Hematopoietic multipotent progenitor cell (in vitro differentiated cells): Measurements from ENCODE around the gene TYMS. TPM values are rescaled to one million over a fixed set of nuclear protein-coding genes. Genes with fewer than 3 reads are reported as not detected.

Experiments used
- DNase-seq, 3 donors: peaks; one replicate each; pipeline ENCODE4 v3.0.0-alpha.2; 2011 to 2015; ENCODE audit warnings: low read depth in 2 of 3, low spot score in 2 of 3
- total RNA-seq: library from RNA; depleted of rRNA; stranded (reverse); fragments of >200 nt; gene quantifications from one replicate; pipeline ENCODE4 v1.2.3, GENCODE V29; 2012

Gene TYMS
- total RNA-seq, 1 donor = 22.6 TPM

DNA sequence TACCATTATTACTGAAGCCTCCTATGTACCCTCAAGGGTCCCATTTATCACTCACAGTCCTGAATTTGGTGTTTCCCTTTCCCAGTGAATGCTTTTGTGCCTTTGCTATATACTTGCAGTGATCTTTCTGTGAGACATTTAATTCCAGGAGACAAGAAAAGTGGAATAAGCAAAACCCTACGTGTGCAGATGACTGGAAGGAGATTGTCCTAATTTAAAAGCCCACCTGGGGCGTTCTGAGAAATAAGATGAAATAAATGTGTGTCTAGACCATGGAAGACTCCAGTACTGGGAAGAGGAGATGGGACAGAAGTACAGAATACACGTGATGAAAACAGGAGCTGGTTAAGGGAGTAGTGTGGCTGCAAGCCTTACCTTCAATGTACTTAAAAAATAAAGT, 19.3 kb downstream of the TYMS start:
- no peak for DNase-seq

DNA sequence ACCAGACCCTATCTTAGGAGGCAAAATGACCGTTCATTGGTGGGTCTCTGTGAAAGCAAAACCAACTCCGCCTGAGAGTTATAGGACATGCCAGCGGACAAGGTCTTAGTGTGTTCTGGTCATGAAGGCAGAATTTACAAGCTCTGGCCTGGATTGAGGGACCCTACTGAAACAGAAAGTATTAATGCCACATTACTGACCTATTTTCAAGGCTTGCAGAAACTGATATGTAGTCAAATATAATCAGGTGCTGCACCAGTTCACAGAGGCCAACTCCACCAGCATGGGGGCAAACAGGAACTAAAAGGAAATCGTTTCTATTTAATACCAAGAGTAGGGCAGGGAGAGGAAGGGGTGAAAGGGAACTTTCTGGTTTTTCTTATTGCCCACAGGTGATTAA, 19.7 kb downstream of the TYMS start:
- DNase-seq = no peak

DNA sequence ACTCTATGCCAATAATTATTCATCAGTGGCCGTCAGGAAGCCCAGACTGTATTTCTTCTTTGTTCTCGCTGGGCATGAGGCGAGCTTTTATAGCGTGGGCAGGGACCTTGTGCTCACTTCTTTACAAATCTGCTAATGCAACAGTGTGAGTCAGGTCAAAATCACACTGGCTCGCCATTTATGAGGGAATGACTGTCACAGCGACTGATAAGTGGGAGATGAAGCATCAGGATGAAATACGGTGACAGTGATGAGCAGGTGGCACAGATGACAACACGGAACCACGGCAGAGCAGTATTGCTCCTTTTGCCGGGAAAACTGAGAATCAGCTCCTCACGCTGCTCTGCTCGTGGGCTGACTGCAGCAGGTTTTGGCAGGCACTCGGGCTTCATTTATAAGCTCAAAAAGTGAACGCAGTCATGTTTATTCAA, 20.5 kb downstream of the TYMS start:
- no peak for DNase-seq

DNA sequence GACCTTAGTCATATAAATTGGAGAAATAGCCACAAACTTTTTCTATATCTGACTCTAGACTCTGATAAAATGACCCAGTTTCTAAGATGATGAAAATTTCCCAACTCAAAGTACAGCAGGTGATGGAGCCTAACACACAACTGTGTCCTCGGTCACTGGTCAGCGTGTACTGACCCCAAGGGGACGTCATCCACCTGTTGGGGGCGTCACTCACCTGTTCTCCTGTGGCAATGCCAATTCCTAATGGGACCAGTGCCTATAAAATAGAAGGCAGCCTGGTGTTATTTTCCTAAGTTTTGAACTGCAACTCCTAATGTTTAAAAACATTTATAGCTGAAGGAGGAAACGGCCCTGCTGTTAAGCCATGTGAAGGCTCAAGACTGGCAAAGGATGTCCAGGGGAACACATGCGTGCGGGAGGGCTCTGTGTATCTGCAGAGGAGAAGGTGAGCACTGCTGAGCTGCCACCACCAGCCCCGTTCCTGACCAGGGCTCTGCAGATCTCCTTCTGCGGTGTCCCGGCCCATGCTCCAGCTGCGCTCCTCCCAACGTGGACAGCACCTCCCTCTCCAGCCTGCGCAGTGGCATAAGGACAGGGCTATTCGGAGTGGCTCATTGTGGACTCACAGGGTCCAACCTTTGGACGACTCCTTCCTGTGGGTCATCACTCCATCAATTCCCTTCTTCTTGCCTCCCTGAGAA, 21.2 kb downstream of the TYMS start:
- DNase-seq = no peak

DNA sequence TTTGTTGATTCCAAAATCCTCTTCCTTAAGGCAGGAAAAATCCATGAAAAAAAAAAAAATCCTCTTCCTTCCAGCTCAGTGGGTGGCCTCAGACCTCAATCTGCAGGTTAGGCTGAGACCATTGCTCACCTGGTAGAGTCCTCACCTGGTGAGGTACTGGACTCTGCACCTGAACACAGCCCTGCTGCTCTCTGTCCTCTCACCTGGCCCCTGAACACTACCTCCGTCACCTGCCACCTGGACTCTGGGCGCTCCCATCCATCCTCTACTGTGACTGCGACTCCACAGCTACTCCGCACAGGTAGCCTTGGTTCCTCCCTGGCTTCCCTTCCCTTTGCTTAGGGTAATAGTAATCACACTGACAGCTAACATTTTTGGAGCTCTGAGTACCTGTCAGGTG, 22.1 kb downstream of the TYMS start:
- DNase-seq = no peak

DNA sequence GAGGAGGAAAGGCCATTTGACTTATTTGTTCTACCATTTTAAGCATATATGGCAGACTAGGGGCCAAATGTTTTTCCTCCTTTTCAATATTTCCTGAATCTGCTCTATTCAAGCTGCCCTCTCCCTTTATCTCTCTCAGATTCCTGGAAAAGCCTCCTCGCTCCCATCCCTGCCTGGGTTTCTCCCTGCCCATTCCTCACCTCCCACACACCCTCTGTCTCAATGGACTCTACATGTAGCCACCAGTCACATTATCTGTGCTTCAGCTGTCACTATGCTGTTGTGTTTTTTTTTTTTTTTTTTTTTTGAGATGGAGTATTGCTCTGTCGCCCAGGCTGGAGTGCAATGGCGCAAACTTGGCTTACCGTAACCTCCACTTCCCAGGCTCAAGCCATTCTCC, 22.9 kb downstream of the TYMS start:
- DNase-seq = no peak

DNA sequence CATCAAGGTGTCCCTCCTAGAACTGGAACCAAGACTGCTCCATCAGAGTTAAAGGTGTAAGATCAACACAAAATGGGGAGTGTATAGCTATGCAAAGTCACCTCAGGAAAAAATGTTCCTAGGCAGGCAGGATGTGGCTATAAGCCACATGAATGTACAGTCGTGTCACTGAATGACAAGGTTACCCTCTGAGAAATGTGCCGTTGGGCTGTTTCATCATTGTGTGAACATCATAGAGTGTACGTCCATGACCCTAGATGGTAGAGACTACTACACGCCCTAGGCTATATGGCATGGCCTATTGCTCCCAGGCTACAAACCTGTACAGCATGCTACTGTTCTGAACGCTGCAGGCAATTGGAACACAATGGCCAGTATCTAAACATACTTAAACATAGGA, 24.5 kb downstream of the TYMS start:
- peak in 1 of 3 donors; percentile 68 for DNase-seq

DNA sequence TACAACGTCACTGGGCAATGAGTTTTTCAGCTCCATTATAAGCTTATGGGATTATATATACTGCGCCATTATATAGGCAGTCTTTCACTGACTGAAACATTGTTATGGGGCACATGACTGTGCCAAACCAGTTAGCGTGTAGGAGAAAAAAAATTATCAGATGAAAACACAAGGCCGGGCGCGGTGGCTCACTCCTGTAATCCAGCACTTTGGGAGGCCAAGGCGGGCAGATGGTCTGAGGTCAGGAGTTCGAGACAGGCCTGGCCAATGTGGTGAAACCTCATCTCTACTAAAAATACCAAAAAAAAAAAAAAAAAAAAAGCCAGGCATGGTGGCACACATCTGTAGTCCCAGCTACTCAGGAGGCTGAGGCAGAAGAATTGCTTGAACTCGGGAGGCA, 25.0 kb downstream of the TYMS start:
- peak in 1 of 3 donors; percentile 29 for DNase-seq

DNA sequence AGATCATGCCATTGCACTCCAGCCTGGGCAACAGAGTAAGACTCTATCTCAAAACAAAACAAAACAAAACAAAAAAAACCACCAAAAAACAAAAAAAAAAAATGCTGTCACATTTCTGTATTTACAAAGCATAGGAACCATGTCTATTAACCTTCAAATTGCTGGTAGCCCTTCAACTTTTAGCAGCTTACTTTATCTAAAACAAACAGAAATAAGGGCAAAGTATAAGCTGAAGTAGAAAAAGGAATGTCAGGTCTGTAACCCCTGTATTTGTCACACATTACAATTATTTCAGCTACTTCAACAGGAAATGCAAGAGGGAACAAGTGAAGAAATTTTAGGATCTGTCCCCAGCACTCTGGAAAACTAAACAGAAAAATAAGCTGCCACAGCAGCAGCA, 25.4 kb downstream of the TYMS start:
- DNase-seq = no peak

DNA sequence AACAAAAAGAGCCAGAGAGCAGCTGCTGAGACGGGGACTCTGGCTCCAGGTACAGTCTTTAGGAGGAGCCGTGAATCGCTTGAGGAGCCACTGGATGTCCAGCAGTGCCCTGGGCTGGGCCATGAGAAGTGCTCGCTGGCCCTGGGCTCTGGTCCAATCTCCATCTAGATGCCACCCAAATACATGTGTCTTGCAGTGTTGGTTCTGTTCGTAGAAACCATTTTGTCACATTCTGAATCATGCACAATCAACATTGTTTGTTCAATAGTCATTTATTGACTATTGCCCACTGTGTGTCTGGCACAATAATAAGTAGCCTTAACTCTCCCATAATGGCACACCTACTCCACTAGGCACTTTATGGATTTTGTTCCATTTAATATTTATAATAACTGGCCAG, 26.1 kb downstream of the TYMS start:
- no peak for DNase-seq

DNA sequence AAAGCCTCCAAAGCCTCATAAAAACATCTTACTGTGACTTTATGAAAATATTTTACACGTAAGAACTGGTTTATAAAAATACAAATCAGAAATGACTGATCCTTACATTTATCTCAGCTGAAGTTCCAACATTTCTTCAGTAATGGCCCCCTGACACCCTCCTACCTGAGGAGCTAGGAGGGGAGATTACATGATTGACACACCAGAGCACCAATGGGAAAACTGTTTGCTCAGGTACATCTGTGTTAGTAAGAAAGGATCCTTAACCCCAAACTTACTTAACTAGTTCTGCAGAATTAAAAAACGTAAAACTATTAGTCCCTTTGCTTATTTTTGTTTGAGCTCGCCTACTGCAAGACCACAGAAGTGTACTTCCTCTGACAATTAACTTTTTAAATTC, 28.0 kb downstream of the TYMS start:
- DNase-seq = no peak

DNA sequence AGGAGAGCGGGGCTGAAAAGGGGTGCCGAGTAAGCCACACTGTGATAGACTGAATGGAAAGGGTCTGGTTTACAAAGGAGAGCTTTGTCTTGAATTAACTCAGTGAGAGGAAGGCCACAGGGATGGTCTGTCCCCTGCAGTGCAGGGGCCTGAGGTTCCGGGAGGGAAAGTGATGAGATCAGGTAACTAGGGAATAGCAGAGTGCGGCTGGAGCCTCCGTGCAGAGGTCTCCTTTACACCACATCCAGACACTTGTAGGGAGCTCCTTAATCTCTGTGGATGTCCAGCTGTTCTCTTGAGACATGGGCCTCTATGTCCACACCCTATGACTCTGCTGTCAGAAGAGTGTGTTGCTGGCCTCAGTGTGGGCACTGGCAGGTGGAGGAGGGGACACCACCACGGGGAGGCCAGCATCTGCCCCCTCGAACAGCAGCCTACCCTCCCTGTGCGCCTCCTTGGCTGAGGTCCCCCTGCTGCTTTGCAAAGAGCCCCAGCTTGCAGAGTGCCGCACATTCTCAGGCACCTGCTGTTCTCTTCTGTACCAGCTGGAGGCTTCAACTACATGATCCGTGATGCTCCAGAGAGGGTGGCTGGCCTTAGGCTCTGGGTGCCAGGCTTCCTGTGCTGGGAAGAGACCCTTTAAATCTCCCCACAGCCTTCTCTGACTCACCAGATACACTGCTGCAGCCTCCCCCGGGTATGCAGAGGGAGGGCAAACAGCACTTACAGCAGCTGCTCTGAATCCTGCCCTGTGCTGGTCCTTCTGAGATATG, 29.1 kb downstream of the TYMS start:
- DNase-seq = no peak

DNA sequence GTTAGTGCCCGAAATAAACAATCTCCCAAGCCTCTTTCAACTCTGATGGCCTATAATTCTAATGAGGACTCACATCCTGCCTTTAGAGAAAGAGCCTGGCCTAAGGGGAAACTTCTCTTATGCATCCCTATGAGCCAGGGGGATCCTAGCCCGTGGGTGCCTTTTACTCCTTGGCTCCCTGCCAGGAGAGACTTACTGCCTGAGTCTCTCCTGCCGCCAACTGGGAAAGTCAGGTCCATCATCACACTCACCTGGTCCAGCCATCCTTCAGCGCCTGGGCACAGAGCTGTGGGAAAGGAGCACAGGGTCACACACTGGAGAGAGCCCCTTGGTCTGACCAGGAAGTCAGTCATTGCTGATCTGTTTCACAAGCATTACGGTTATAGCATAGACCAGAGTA, 30.9 kb downstream of the TYMS start:
- DNase-seq = no peak

DNA sequence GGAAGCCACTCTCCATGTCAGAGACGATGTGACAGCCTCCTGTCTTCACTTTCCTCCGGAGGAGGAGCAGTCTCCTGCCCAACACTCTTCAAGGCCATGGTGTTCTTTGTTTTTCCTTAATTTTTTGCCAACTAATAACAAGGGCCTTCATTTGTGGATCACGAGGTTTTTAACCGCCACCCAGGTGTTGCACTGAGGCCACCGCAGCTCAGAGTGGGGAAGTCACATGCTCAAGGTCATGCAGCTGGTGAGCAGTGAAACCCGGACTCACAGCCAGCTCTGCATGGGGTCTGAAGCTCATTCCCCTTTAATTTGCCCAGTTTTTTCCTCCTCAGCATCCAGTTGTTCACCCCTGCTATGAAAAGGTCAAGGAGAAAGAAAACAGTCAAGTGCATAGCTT, 35.4 kb downstream of the TYMS start:
- DNase-seq = no peak

DNA sequence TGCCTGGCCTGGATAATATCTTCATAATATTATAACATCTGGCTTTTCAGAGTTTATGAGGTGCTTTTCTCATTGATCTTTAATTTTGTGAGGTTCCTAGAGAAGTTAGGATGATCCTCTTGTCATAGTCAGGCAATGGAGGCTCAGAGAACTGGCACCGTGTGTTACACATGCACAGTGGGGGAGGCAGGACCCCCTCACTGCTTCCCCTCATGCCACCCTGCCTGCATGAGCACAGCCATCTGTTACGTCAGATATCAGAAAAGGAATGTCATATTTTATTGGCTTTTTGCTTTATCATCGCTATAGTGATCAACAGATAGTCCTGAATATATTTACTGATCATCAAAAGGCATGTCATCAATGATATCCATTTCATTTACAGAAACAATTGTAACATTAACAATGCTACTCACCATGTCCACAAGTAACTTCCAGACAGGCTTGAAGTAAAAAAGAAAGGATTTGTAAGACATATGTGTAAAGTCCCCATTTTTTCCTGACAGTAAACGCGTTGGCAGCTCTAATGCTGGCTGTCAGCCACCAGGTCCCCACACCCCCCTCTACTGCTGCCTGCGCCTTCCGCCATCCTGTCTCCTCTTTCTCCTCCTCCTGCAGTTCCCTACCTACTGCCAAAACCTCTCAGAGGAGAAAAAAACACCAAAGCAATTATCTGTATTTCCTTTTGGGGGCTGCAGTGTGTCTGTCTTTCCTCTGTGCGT, 36.2 kb downstream of the TYMS start:
- no peak for DNase-seq

DNA sequence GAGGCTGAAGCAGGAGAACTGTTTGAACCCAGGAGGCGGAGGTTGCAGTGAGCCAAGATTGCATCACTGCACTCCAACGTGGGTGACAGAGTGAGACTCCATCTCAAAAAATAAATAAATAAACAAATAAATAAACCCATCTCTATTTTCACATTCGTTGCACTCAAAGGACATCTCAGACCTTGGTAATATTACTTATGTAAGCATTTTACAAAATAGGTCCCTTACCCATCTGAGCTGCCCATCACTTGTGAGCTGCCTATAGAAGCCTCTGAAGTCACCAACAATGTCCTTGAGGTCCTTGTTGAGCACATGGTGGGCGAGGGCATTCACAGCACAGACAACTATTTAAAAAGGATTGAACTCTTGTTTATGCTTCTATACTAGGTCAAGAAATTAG, 39.6 kb downstream of the TYMS start:
- DNase-seq = no peak

DNA sequence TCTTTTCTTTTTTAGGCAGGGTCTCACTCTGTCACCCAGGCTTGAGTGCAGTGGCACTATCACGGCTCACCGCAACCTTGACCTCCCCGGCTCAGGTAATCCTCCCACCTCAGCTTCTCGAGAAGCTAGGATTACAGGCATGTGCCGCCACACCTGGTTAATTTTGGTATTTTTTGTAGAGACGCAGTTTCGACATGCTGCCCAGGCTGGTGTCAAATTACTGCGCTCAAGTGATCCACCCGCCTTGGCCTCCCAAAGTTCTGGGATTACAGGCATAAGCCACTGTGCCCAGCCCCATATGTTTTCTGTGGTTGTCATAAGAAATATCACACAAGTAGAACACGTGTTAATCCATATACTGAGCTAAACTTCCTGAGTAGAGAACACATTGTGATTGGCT, 40.3 kb downstream of the TYMS start:
- DNase-seq = no peak

DNA sequence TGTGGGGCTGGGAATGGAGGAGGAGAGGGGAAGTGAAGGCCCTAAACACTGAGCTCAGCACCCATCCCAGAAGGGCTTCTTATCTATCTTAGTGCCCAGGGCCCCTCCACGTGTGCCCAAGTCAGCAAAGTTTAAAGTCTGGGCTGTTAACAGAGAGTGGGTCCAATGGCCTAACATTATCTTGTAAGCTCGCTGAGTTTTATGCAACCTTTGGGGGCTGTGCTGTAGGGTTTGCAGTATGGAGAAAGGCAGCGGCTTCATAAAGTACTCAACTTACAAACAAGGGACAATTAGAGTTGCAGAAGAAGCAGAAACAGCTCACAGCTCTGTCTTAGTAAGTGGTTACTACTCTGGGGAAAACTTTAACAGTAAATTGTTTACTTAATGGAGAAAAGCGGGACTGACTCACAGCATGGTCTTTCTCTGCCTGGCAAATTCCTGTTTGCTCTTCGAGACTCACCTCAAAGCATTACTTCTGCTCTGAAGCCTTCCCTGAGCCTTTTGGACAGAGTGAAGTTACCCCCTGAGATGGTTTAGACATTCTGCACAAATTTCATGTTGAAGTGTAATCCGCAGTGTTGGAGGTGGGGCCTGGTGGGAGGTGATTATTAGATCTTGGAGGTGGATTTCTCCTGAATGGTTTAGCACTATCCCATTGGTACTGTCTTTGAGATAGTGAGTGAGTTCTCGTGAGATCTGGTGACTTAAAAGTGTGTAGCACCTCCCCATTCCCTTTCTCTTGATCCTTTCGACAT, 45.9 kb downstream of the TYMS start:
- DNase-seq = no peak

DNA sequence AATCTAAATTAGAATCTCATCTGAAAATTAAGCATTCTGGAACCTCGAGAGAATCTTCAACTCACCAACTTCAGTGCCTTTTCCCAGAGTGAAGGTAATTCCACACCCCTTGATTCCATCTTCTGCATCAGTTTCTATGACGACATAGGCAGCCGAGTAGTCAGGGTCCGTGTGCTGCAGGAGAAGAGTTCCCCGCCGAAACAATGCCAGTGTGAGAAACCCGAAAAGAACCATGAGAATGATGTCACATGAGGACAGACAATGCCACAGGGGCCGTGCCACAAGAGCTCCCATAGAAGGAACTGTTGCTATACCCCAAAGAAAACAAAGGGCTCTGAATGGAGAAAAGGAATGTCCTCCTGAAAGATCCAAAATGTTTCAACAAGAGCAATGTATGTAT, 49.0 kb downstream of the TYMS start:
- no peak for DNase-seq

DNA sequence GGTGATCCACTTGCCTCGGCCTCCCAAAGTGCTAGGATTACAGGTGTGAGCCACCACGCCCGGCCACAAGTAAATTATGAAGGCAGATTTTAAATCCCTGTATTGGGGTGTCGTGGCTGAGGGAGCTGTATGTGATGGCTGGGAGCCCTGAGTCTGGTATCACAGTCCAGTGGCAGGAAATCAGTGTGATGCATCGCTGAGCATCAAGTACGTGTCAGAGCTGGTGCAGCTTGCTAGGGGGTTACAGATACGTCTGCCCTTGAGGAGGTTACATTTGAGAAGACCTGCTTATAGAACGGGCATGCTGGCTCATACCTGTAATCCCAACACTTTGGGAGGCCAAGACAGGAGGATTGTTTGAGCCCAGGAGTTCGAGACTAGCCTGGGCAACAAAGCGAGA, 50.6 kb downstream of the TYMS start:
- DNase-seq = no peak

DNA sequence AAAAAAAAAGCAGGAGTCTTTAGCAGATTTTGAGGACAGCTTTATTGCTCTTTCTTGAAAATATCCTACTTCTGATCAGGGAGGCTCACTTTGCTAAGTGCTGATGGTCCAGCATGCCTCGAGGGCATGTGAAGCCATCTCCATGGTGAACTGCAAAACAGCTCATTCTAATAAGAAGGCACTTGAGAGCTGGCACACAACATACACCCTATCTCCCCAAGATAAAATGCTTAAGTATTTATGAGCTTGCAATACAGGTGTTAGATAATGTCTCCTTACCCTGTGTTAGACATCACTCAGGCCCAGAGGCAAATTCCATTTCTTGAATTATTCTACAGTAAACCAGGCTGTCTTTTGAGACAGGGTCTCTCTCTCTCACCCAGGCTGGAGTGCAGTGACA, 52.3 kb downstream of the TYMS start:
- DNase-seq = no peak
